Liver (tissue), 3 donors: ENCODE results near the gene MAP3K20.

ENCODE experiments used
- ATF3 ChIP-seq: IDR thresholded peaks from 2 replicates; pipeline ENCODE4 v1.6.1; 2016; ENCODE audit warnings: antibody characterized with exemption
- HNF4A ChIP-seq, 2 donors: conservative IDR thresholded peaks; 2 replicates each; pipeline ENCODE4 v1.6.1; 2016; ENCODE audit warnings: antibody characterized with exemption in 2 of 2, mild to moderate bottlenecking in 2 of 2
- RAD21 ChIP-seq, 2 donors: IDR thresholded peaks; 2 replicates each; pipeline ENCODE4 v1.6.1; 2016; ENCODE audit warnings: antibody characterized with exemption in 2 of 2, mild to moderate bottlenecking in 2 of 2
- REST ChIP-seq: IDR thresholded peaks from 2 replicates; pipeline ENCODE4 v1.6.1; 2016; ENCODE audit warnings: antibody characterized with exemption, mild to moderate bottlenecking
- RXRA ChIP-seq, 2 donors: IDR thresholded peaks; 2 replicates each; pipeline ENCODE4 v1.6.1; 2017 to 2018; ENCODE audit warnings: antibody characterized with exemption in 2 of 2, mild to moderate bottlenecking in 1 of 2
- TF ChIP-seq, protein P1 (sequence below): fragments of 150-350 bp; IDR thresholded peaks from 2 replicates; pipeline ENCODE4 v1.5.1; 2017; ENCODE audit warnings: improper control_type of control experiment, low read depth, low read length; ENCODE audit not compliant: missing input control
- TF ChIP-seq, protein P2 (sequence below): IDR thresholded peaks from 2 replicates; pipeline ENCODE4 v1.6.1; 2016; ENCODE audit warnings: antibody characterized with exemption
- donor health status: healthy.
- donor health status: healthy.

DNA sequence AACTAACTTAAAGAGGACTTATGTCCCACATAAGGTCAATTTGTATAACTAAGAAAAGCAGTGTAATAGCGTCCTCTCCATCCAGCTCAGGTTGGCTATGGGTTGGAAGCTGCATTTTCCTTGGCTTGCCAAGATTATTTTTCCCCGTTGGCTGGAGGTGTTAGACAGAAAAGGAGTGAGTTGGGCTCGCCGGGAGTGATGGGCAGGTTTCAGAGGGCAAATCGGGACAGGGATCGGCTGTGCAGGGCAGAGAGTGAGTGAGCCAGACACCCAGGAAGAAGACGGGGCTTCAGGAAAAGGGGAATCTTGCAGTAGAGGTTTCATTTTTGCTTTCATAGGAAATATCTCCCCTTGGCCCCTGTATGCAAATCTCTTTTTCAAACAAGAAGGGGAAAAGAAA lies 41.5 kb upstream of the MAP3K20 start:
- TF ChIP-seq ATF3, result no peak
- no peak for TF ChIP-seq RAD21 (IDR thresholded peaks at IDR 0.05)
- TF ChIP-seq, protein P1, sequence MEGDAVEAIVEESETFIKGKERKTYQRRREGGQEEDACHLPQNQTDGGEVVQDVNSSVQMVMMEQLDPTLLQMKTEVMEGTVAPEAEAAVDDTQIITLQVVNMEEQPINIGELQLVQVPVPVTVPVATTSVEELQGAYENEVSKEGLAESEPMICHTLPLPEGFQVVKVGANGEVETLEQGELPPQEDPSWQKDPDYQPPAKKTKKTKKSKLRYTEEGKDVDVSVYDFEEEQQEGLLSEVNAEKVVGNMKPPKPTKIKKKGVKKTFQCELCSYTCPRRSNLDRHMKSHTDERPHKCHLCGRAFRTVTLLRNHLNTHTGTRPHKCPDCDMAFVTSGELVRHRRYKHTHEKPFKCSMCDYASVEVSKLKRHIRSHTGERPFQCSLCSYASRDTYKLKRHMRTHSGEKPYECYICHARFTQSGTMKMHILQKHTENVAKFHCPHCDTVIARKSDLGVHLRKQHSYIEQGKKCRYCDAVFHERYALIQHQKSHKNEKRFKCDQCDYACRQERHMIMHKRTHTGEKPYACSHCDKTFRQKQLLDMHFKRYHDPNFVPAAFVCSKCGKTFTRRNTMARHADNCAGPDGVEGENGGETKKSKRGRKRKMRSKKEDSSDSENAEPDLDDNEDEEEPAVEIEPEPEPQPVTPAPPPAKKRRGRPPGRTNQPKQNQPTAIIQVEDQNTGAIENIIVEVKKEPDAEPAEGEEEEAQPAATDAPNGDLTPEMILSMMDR, result no peak
- TF ChIP-seq REST, result no peak
- TF ChIP-seq RXRA (IDR thresholded peaks at IDR 0.05), result no peak
- TF ChIP-seq, protein P2, sequence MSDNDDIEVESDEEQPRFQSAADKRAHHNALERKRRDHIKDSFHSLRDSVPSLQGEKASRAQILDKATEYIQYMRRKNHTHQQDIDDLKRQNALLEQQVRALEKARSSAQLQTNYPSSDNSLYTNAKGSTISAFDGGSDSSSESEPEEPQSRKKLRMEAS, result no peak
- TF ChIP-seq HNF4A (conservative IDR thresholded peaks at IDR 0.05), result no peak
